NCI-H524 treated with DMSO at 0.1 percent for 48 hours (cell line): ENCODE data around the gene SLC2A11.

Experiments used
- DNase-seq: peaks from one replicate; lab custom pipeline; 2025; lab: John Stamatoyannopoulos, UW

SLC2A11 gene

GRCh38 chr22:23857606-23858483, at the start of gene SLC2A11:
Gene SLC2A11 (plus strand): TSS chr22:23857875. CDS start chr22:23858000, 125 bp downstream.
- DNase-seq, result peak; percentile 89

DNA sequence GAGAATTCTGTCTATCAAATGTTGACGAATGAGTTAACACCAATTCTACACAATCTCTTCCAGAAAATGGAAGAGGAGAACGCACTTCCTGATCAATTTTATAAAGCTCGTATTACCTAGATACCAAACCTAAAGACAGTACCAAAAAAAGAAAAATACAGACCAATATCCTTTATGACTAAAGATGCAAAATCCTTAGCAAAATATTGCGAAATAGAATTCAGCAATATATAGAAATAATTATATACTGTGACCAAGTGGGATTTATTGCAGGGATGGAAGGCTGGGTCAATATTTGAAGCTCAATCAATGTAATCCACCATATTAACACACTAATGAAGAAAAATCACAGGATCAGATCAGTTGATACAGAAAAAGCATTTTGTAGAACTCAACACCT, 45.3 kb upstream of the SLC2A11 start:
- DNase-seq, result no peak

GRCh38 chr22:23815541-23816155, 42.0 kb upstream of the SLC2A11 start:
- DNase-seq, result no peak

GRCh38 chr22:23816156-23816976, 41.3 kb upstream of the SLC2A11 start:
- DNase-seq, result no peak

GRCh38 chr22:23817146-23817545, 40.5 kb upstream of the SLC2A11 start:
- no peak for DNase-seq

GRCh38 chr22:23818541-23818940, 39.1 kb upstream of the SLC2A11 start:
- DNase-seq, result no peak

DNA sequence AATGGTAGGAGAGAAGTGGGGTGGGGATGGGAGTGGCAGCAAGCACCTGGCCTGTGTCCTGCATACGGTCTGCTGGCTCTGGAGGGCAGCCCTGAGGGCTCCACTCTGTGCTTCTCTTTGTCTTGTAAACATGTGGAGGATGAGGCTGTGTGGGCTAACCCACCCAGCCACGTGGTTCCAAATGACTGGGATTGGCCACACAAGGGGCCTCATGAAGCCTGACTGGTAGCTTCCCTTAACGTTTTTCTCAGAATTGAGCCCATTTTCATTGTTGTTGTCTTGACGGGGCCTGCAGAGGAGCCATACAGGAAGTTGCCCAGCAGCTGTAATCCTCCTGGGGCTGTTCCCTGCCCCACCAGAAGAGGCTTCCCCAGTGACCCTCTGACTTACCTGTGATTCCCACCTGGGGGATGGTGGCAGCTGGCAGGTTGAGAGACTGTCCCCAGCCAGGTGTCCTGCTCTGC, 36.9 kb upstream of the SLC2A11 start:
- DNase-seq, result no peak

DNA sequence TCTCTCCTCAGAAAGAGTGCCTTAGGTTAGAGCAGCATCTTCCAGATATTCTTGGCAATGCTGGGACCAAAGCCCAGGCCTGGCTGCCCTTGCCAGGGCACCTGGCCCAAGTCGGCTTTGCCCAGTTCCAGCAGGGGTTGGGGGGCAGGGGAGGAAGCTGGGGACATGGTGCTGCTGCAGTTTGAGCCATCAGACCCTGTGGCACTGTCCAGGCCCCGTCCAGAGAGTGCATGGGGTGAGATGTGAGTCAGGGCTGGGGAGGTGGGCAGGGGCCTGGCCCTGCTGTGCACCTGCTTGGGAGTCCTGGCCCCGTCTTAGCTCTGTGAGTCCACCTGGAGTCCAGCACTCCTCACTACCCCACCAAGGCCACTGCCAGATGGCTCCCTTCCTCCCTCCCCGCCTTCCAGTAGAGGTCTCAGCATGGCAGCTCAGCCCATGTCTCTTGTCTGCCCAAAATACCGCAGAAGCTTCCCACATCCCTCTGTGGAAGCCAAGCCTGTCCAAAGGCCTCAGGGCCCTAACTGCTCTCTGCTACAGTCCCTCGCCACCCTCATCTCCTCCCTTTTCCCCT, 35.5 kb upstream of the SLC2A11 start:
- no peak for DNase-seq

GRCh38 chr22:23823331-23823791, 34.3 kb upstream of the SLC2A11 start:
- DNase-seq, result no peak

DNA sequence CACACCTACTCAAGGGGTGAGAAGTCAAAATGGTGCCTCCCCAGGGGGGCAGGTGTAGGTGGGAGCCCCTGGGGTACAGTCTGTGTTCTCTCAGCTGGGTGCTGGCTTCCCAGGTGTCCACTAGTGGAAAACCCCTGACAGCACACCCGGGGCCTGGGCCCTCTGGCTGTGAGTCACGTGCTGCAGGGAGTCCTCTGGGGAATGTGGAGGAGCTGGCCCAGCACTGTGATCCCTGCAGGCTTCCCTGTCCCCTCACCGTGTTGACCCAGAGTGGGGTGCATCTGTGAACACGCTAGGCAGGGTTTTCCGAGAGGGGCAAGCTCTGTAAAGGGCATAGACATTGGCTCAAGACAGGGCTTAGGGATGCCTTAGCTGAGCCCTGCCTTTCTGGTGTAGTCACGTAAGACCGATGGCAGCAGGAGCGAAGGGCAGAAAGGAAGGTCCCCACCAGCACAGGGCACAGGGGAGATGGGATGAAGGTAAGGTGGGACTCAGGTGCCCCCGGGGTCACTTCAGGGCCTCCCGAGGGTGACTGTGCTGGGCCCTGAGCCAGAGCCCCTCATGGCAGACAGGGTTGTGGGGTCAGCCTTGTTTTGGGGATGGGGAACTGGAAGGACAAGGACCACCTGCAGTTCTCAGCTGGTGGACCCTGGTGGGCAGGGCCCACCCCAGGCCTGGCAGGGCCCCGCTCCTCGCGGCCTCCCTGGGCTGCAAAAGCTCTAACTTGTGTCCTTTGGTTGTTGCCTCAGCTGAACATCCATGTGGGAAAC, 33.0 kb upstream of the SLC2A11 start:
- no peak for DNase-seq

DNA sequence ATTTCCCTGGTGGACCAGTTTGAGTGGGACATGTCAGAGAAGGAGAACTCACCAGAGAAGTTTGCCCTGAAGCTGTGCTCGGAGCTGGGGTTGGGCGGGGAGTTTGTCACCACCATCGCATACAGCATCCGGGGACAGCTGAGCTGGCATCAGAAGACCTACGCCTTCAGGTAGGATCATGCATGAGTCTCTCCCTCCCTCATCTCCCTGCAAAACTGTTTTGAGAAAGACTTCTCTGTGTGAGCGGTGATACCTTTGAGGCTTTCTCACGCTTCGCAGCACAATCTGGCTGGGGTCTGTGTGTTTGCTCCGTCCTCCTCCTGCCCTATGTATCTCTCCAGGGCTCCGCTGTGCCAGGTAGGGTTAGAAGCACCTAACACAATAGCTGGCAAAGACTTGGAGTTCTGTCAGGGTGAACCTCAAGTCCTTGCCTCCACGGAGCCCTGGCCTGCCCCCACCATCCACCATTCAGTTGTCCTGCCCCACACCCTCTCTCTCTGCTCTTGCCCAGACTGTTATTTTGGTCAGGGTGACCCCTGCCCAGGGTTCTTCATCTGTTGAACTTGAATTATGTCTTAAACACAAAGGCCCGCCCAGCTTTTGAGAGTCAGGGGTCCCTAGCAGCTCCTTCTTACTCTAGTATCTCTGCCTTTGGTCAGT, 32.3 kb upstream of the SLC2A11 start:
- DNase-seq, result no peak

- DNase-seq, result no peak
Observed at GRCh38 chr22:23826510-23827350, 30.9 kb upstream of the SLC2A11 start.

DNA sequence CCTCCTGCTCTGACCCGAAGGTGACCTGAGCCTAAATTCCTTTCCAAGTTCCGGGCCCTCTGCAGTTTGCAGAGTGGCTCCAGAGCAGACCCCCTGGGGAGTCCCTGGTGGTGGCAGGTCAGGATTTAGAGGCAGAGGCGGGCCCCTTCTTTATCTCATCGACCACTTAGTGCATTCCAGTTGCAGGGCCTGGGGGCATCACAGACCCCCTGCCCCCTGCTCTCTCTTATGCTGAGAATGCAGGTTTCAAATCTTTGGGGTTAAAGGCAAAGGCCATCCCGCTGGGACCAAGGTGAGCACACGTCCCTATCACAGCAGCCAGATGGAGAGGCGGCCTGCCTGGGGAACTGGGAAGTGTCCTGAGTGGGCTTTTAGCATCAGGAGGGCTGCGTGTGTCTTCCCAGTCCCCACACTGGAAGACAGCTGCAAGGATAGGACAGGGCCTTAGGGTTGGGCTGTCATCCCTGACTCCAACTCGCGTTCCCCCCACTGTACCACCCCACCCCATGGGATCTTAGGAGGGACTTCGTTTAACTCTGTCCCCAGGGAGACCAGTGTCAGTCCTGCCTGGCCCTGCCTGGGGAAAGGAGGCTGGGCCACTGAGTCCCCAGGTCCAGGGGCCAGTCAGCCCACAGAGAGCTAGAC, 30.2 kb upstream of the SLC2A11 start:
- DNase-seq, result no peak

- no peak for DNase-seq
Observed at GRCh38 chr22:23828800-23829680, 28.6 kb upstream of the SLC2A11 start.

DNA sequence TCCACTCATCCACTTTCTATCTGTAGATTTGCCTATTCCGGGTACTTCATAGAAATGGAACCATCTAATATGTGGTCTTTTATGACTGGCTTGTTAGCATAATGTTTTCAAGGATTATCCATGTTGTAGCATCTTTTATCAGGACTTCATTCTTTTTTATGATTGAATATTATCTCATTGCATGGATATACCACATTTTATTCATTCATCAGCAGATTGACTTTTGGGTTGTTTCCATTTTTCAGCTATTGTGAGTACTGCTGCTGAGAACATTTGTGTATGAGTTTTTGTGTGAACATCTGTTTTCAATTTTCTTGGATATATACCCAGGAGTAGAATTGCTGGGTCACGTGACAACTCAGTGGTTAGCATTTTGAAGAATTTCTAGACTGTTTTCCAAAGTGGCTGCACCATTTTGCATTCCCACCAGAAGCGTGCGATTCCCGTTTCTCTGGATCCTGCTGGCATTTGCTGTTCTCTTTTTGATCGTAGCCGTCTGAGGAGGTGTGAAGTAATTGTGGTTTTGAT, 27.8 kb upstream of the SLC2A11 start:
- no peak for DNase-seq

- no peak for DNase-seq
Observed at GRCh38 chr22:23831261-23831660, 26.4 kb upstream of the SLC2A11 start.

DNA sequence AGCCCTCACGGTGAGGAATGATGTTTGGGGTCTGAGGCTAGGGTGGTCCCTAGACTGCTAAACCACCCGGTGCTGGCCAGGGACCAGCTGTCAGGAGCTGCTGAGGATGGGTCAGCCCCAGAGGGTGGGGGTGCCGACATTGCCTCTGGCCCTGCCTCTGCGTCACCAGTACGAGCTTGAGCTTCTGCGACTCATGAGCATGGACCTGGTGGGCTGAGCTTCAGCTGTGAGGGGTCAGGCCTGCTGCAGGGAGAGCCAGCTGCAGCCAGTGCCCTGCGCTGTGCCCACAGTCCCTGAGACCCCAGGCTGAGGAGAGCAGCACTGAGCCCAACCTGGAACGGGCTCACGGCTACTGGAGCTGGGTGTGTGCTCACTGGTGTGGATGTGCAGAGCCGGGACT, 25.9 kb upstream of the SLC2A11 start:
- no peak for DNase-seq
